ENCODE results near the gene GALNT13.

GRCh38 chr2:153886833-153887232 lies 15.1 kb downstream of the GALNT13 start:
- TF ChIP-seq CTCF (IDR thresholded peaks at IDR 0.05) (no peak), POLR2A (IDR thresholded peaks at IDR 0.05) (no peak)

Measured in adrenal gland (tissue), 5 donors.